EL (cell line): ENCODE data around the gene TIMMDC1.
"Not testable (repeated sequence)": the region's sequence is repeated elsewhere in the genome, so short reads cannot be mapped to it uniquely, and the experiment has no call there.

Experiments used
- DNase-seq: peaks from one replicate; pipeline ENCODE4 v3.0.0-alpha.2; 2016

TIMMDC1 gene

DNA sequence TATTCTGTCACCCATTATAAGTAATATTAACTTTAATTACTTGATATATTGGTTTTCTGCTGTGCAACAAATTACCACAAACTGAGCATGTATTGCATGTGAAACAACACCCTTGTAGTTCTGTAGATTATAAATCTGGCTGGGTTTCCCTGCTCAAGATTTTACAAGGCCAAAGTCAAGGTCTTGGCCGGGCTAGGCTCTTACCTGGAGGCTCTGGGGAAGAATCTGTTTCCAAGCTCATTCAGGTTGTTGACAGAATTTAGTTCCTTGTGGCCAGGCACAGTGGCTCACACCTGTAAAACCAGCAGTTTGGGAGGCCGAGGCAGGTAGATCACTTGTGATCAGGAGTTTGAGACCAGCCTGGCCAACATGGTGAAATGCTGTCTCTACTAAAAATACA is 16.3 kb downstream of the TIMMDC1 start:
- no peak for DNase-seq

- no peak for DNase-seq
These were observed 18.8 kb downstream of the TIMMDC1 start for GRCh38 chr3:119517112-119517511.

DNA sequence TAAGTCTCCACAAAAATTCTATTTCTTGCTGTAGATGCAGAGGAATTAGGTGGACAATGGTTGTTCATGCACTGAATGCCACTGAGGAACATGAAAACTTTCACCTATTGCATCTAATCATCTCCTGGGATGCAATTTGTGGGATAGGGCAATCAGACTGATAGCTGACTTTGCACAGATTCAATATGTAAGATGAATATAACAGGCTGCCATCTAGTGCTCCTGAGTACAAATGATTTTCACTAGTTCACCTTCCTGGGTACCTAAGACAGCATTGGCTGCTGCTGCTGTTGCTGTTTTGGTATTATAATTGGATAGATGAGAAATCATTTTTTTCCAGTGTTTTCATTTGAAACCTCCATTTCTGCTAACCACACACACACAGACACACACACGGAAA is 19.7 kb downstream of the TIMMDC1 start:
- no peak for DNase-seq

GRCh38 chr3:119524931-119525662 is 26.8 kb downstream of the TIMMDC1 start:
- peak; percentile 6 for DNase-seq

DNA sequence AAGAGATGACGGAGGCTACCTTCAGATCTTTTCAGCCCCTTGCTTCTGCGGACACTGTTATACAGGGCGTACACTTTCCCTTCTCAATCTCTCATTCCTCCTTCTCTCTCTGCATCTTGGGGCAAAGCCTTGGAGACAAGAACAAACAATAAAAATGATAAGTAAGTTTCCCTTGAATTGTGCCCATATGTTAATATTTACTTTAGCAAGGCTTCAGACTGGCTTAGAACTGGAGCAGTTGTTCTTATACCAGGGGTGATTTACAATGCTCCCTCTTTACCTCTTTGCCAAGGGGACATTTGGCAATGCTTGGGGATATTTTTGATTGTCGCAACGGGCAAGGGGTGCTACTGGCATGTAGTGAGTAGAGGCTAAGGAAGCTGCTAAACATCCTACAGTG is 29.4 kb downstream of the TIMMDC1 start:
- no peak for DNase-seq

DNA sequence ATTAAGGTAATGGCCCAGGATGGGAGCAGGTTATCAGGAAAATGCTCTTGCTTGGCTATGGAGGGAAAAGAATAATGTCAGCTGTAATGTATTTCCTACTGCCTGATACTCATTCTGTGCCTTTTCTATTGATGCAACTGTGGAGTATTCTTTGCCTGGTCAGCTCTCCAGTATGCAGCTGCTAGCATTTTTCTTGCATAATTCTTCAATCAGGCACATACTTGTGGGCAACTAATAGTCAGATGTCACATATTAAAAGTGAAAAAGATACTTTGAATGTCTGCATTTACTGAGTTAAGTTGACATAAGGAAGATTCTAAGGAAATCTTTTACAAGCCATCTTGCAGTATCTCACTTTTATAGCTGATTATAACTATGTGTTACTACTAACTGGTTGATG is 31.5 kb downstream of the TIMMDC1 start:
- peak; percentile 57 for DNase-seq

GRCh38 chr3:119530456-119530855 is 32.1 kb downstream of the TIMMDC1 start:
- no peak for DNase-seq

DNA sequence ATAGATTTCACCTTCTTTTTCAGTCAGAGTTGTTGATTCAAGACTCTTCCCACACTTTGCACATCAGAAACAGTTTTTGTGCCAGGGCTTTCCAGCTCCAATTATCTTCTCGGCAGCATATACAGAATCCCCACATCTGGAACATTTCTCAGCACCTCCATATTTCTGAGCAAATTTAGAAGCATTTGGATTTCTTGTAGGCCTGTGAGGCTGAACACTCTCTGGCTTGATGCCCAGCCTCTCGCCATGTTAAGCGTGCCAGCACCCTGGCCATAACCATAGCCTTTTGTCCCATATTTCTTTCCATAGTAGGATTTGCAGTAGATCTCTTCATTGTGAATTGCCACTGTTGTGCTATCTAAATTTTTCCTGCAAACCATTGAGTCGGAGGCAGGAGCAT is 32.8 kb downstream of the TIMMDC1 start:
- no peak for DNase-seq

DNA sequence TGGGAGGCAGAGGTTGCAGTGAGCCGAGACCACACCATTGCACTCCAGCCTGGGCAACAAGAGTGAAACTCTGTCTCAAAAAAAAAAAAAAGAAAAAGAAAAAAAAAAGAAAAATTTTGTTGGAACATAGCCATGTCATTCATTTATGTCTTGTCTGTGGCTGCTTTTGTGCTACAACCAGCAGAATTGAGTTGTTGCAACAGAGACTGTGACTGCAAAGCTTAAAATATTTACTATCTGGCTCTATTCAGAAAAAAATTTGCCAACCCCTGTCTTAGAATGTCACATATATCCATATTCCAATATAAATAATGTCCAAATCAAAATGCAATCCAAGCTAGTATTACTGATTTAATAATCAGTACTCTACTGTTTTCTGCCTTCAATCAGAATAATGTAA is 35.9 kb downstream of the TIMMDC1 start:
- no peak for DNase-seq

GRCh38 chr3:119536757-119537156 is 38.4 kb downstream of the TIMMDC1 start:
- DNase-seq = no peak

GRCh38 chr3:119538772-119539171 is 40.4 kb downstream of the TIMMDC1 start:
- no peak for DNase-seq

DNA sequence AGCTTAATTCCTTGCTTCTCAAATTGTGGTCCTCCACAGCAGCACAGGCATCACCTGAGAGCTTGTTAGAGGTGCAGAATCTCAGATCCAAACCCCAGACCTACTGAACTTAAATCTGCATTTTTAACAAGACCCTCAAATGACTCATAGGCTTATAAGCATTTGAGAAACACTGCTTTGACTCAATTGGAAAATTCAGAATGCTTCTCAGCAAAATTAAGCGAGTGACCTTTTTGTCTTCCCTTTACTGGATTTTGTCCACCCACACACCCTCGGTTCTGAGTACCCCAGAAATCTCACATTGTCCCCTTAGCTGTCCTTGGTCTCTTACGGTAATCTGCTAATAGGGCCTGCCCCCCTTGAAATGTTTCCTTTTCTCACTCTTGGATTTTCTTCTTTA is 43.2 kb downstream of the TIMMDC1 start:
- no peak for DNase-seq

- DNase-seq = no peak
These were observed 43.9 kb downstream of the TIMMDC1 start for GRCh38 chr3:119542168-119542767.

GRCh38 chr3:119543147-119543546 is 44.8 kb downstream of the TIMMDC1 start:
- no peak for DNase-seq

GRCh38 chr3:119547227-119547626 is 48.9 kb downstream of the TIMMDC1 start:
- DNase-seq = no peak

- peak; percentile 16 for DNase-seq
These were observed 50.0 kb downstream of the TIMMDC1 start for GRCh38 chr3:119548341-119548740.

DNA sequence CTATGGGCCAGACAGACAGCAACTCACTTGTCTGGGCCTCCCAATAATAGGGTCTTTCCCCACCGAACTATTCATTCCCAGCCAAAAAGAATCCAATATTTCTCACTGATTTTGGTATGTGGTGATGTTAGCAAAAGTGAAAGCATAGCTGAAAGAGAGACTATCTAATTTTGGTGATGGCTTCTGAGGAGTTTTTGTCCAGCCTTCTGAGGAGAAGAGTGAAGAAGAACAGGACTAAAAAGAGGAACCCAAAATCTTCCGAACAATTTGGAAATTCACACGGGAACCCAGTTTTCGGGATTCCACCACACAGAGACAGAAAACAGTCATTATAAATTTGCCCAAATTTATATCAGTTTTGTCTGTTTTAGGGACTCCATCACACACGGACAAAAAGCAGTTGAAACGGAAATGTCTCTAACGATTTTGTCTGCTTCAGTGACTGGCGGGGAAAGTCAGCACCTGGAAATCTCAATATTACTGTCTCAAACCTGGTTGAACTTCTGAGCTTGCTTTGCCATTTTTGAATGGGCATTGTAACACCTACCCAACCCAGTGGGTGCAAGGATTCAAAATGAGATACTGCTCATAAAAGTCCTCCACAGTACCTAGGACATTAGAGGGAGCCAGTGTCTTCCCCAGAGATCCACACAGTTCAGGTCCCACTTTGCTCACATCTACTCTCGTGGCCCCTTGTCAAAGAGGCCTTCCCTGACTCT is 52.0 kb downstream of the TIMMDC1 start:
- DNase-seq = no peak

GRCh38 chr3:119551598-119551997 is 53.3 kb downstream of the TIMMDC1 start:
- DNase-seq = no peak

DNA sequence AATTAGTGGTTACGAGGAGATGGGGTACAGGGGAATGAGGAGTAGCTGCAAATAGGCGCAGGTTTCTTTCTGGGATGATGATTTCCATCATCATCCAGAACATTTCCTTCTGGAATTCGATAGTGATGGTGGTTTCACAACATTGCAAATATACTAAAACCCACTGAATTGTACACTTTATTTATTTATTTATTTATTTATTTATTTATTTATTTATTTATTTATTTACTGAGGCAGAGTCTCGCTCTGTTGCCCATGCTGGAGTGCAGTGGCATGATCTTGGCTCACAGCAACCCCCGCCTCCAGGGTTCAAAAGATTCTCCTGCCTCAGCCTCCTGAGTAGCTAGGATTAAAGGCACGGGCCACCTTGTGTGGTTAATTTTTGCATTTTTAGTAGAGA is 54.6 kb downstream of the TIMMDC1 start:
- not testable (repeated sequence) for DNase-seq

DNA sequence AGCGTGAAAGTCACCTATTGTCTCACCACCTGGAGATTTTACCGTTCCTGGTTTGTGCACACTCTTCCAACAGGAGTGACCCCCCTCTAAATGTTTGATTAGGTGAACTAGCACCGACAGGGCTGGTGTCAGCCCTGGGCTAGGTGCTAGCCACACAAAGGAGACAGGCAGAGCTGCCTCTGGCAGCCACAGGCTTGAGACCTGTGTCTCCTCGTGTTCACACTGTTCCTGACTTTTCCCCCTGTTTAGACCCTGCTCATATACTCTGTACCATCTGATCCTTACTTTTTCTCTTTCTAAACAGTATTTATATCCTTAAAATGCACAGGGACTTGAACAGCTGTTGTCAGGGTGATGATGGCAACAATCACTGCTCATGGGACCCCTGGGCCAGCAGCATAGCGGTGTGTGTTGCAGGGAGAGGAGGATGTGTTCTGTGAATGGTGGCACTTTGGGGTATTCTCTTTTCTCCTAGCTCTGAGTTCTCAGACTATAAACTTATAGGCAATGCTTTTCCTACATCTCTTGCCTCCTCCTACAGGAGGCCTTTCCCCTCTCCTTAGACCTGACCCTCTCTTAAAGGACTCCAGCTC is 55.6 kb downstream of the TIMMDC1 start:
- no peak for DNase-seq

DNA sequence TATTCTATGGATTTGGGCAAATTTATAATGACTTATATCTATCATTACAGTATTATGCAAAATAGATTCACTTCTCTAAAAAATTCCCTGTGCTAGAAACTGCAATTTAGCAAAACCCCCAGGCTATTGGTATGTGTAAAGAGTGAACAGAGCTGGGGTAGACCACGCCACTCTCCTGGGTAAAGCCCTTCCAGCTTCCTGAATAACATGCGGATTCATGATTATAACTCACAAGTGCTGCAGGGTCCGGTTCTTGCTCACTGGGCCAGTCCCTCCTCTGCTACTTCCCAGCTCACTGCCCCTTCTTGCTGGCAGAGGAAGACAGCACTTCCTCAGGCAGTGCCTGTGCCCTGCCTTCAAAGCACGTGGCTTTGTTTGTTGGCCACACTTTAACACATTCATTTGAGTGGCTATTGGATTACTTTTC is 57.0 kb downstream of the TIMMDC1 start:
- no peak for DNase-seq

GRCh38 chr3:119555929-119556328 is 57.6 kb downstream of the TIMMDC1 start:
- no peak for DNase-seq

- no peak for DNase-seq
These were observed 59.0 kb downstream of the TIMMDC1 start for GRCh38 chr3:119557192-119557876.
